Stimulated activated CD4-positive, alpha-beta T cell treated with anti-CD3 and anti-CD28 coated beads, TNF-alpha, amount 100 ng/mL, for 24 hours (primary cell): ENCODE measurements around the gene UBE2G2.

Experiments
- DNase-seq, 3 experiments: peaks; one replicate each; pipeline ENCODE4 v3.0.0-alpha.2; 2020; ENCODE audit warnings: low read depth in 3 of 3

The UBE2G2 gene

DNA sequence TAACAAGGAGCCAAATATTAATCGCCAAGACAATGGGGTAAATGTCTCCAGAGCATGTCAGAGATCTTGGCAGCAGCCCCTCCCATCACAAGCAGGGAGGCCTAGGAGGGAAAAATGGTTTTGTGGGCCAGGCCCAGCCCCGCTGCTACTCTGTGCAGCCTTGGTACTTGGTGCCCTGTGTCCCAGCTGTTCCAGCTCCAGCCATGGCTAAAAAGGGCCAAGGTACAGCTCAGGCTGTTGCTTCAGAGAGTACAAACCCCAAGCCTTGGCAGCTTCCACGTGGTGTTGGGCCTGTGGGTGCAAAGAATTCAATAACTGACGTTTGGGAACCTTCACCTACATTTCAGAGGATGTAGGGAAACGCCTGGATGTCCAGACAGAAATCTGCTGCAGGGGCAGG is 10.4 kb downstream of the UBE2G2 start:
- no peak for DNase-seq

DNA sequence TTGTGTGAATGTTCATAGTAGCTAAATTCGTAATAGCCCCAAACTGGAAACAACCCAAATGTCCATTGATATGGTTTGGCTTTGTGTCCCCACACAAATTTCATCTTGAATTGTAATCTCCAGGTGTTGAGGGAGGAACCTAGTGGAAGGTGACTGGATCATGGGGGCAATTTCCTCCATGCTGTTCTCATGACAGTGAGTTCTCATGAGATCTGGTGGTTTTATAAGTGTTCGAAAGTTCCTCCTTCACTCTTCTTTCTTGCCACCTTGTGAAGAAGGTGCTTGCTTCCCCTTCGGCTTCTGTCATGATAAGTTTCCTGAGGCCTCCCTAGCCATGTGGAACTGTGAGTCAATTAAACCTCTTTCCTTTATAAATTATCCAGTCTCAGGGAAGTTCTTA is 11.3 kb downstream of the UBE2G2 start:
- no peak for DNase-seq

- DNase-seq: no peak
Measured at GRCh38 chr21:44789880-44790279, 11.7 kb downstream of the UBE2G2 start.

- no peak for DNase-seq
Measured at GRCh38 chr21:44785620-44786335, 15.8 kb downstream of the UBE2G2 start.

GRCh38 chr21:44784810-44785209 is 16.8 kb downstream of the UBE2G2 start:
- no peak for DNase-seq

GRCh38 chr21:44783020-44783696 is 18.5 kb downstream of the UBE2G2 start:
- DNase-seq: no peak

DNA sequence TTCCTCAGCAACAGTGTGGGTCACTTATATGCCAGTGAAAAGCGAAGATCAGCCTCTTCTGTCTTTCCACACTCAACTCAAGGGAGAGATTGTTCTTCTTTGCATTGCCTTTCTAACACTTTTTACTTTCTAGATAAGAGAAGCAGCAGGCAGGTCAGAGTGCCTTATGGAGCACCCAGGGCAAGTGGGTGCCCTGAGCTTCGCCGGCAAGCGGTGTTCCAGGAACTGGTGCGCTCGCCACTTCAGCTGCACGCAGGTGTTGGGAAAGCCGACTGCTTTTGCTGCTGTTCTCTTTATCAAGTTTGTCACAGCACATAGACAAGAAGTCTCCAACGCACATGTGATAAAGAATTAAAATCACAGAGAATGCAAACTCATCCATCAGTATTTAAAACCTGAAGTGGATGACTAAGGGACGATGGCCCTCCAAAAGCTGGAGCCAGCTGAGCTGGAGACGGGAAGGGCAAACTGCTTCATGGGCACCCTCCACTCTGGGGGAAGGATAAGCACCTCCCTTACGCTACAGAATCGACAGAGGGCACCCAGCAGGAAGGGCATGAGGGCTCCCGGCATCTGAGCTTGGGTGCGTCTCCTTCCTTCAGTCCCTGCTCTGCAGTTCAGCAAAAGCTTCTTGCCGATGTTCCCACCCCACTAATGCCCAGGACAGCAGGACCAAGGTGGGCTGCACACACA is 20.7 kb downstream of the UBE2G2 start:
- DNase-seq: no peak

DNA sequence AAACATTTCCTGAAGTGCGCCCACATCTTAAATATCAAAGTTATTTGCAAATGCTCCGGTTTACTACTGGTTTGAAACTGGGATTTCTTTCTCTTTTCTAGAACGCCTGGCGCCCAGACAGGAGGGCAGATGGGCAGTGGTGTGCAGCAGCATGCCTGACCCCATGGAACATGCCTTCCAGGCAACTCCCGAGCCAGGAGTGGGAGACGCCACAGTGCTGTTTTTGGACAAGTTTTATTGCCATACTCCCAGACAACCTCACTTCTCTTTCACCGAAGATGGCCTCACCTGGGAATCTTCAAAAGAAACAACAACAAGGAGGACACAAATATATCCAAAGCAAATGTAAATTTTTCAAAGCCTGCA is 21.5 kb downstream of the UBE2G2 start:
- DNase-seq: no peak

DNA sequence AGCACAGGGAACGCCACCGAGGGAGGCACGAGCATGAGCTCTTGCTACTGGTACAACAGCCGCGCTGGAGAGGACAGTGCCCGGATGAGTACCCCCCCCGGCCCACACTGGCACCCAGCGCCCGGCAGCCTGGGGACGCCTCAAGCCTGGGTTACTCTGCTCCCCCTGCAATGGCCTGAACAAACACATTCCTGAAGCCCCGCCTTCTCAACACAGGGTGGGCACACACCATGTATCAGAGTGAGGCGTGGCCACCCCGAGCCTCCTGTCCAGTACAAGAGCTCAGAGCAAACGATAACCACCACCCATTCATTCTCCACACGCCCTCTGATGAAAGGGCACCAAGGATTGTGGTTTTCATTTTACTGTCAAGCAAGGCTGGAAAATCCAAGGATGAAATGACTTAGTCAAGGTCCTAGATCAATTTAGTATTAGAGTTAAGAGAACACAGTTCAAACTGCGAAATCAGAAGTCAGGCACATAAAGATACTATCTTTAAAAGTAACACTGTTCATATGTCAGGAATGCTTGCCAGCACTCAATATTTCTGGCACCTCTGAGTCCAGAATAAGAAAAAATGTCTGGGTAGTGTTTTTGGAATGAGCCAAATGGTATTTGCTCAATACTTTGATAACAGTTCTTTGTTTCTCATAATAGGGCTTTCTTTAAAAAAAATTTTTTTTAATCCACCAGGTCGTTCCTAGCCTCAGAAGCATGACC is 22.0 kb downstream of the UBE2G2 start:
- no peak for DNase-seq

DNA sequence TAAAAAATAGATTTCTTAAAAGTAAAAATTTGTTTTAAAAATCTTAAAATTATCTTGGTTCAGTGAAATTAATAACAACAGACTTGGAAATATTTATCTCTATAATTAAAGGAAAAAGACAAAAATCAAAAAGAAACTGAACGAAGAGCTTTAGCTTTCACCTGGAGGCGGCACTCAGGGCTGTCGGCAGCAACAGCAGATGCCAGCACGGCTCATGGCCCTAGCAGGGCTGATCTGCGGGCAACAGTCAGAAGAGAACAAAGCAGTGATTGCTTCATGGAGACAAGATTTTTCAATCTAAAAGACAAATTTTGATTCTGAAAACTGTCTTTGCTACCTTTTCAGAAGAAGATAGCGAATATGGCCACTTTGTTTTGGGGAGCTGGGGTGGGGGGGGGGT is 22.6 kb downstream of the UBE2G2 start:
- no peak for DNase-seq

DNA sequence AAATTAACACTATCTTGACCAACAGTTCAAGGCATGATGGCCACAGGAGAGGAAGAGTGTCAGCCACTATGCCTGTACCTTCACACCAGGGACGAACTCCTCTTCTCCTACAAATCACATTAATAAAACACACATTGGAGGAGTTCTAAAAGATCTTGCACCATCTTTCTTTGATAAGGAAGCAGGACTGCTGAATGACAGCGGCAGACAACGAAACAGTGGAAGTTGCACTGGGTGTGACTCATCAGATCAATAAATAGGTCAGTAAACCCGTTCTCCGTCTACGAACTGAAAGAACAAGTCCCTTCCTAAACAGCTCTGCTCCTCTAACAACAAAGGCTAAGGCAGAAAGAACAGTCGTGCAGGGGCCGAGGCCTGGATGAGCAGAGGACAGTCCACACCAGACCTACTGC is 23.1 kb downstream of the UBE2G2 start:
- DNase-seq: no peak

- no peak for DNase-seq
Measured at GRCh38 chr21:44778094-44778493, 23.5 kb downstream of the UBE2G2 start.

DNA sequence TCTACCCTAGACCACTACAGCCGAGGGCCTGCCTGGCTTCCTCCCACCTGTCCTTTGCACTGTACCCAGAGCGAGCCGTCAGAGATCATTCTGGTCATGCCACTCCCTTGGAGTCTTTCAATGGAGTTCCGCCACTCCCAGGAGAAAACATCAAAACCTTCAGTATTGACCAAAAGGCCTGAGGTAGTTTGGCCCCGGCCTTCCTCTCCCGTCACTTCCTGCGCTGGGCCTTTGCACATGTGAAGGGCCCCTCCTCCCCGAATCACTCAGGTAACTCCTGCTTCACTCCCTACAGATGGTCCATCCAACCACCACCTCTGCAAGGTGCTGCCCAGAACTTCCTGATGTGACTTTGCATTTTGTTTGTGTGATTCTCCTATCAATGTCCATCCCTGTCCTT is 26.6 kb downstream of the UBE2G2 start:
- DNase-seq: no peak

DNA sequence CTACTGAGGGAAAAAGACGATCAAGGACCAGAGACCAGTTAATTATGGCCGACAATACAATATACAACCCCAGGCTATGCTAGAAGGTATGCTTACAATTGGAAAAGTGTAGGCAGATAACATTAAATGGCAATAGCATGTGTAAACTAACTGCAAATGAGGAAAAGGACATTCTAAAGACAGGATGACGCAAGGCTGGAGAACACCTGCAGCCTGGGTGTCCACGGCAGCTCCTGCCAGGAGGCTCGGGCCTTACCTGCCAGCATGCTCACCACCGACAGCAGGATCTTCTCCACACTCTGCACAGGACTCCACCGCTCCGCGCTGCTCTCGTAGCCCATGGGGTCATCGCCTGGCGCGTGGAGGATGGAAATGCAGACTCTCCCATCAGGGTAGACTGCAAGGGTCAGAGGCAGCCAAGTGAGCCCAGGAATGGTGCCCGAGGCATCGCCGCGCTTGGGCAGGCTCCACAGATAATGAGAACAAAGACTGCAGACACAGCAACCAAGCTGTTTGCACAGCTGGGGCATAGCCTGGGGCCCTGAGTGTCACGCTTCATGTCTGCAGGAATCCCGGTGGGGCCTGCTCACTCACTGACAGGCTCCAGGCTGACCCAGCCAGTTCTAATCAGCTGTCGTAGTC is 28.2 kb downstream of the UBE2G2 start:
- no peak for DNase-seq

GRCh38 chr21:44771896-44772525 is 29.6 kb downstream of the UBE2G2 start:
- no peak for DNase-seq

DNA sequence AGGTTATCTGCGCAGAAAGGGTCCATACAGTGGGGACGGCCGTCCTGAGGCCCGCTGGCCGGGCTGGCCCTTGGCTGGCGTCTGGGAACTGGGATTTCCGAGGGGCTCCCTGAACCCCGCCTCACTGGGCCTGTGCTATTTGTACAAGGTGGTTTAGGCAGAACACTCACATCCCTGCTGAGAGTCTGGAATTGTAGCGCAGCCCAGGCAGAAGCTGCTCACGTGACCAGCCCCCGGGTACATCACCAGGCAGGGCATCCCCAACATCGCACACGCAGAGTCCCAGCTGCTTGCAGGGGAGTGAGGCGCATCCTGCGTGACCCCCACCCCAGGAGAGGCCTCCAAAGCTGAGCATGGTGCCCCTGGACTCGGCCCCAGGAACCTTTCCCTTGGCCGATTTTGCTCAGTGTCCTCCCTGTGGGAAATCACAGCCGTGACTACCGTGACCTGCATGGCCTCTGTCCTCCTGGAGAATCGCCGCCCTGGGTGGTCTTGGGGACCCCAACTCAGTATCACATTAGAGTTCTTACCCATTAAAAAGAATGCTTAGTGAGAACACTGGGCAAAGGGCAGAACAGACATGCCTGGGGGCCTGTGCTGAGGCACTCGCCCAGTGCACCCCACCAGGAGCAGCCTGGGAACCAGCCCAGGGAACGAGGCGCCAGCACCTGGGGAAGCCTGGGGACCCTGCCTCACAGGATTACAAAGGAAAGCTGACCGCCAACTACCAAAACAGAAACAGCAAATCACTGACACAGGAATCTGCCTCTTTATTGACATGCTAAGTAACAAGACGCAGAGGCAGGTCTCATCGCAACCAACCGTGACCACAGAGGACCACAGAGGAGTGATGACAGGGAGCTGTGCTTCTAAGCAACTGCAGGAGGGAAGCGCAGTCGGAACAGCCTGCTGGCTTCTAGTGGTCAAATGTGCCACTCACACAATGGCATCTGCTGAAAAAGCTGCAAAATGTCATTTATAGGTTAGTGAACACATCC is 33.5 kb downstream of the UBE2G2 start:
- no peak for DNase-seq

GRCh38 chr21:44766818-44767354 is 34.7 kb downstream of the UBE2G2 start:
- DNase-seq: no peak

- DNase-seq: no peak
Measured at GRCh38 chr21:44766014-44766817, 35.4 kb downstream of the UBE2G2 start.
